ENCODE results near the gene MED1. TPM values are rescaled to one million over a fixed set of nuclear protein-coding genes. Genes with fewer than 3 reads are reported as not detected.

MED1 gene
- total RNA-seq, 2 experiments from 2014 or later: 52.4 to 56.1 TPM

Other genes with a start within 250 kb of the MED1 start
- gene STAC2, start 225.3 kb downstream of the MED1 start, total RNA-seq: not detected
- 10 to 100 TPM; 14.2 to 15.4 TPM for gene FBXL20, start 49.6 kb downstream of the MED1 start, total RNA-seq
- gene CDK12, start 10.2 kb upstream of the MED1 start, total RNA-seq: 10 to 100 TPM; 49.8 to 51.0 TPM
- gene NEUROD2, start 156.7 kb upstream of the MED1 start, total RNA-seq: not detected
- gene PPP1R1B, start 175.7 kb upstream of the MED1 start, total RNA-seq: under 1 TPM in 1 of 2 experiments, not detected in 1; 0.14 TPM
- 10 to 100 TPM; 56.1 to 56.8 TPM for gene STARD3, start 185.9 kb upstream of the MED1 start, total RNA-seq
- gene TCAP, start 214.1 kb upstream of the MED1 start, total RNA-seq: 1 to 10 TPM in 1 of 2 experiments, under 1 TPM in 1; 0.74 to 1.1 TPM
- not detected for gene PNMT, start 217.2 kb upstream of the MED1 start, total RNA-seq
- gene PGAP3, start 236.8 kb upstream of the MED1 start, total RNA-seq: 10 to 100 TPM; 11.8 to 11.9 TPM
- 1 to 10 TPM; 6.0 to 6.3 TPM for gene ERBB2, start 248.8 kb upstream of the MED1 start, total RNA-seq